Activated CD4-positive, alpha-beta T cell treated with anti-CD3 and anti-CD28 coated beads, Interleukin-2, amount 10 ng/mL, durations not matched to agents 7 days and 5 days (primary cell): ENCODE data around the gene MAEL. TPM values are rescaled to one million over a fixed set of nuclear protein-coding genes. Genes with fewer than 3 reads are reported as not detected.

Source experiments
- CTCF ChIA-PET: fragments of 350-600 bp; sonication (Branson Sonifier 250); formaldehyde crosslinking; loops from one replicate; lab custom pipeline; 2021; ENCODE audit warnings: antibody characterized with exemption; lab: Charles Lee
- POLR2A ChIA-PET: fragments of 350-600 bp; sonication (Branson Sonifier 250); formaldehyde crosslinking; loops from one replicate; lab custom pipeline; 2021; ENCODE audit warnings: antibody characterized with exemption; lab: Charles Lee
- DNase-seq: peaks from one replicate; pipeline ENCODE4 v3.0.0-alpha.2; 2020
- H3K27ac Mint-ChIP-seq: one replicate; pipeline ENCODE4 v1.8.0; 2021; ENCODE audit warnings: mild to moderate bottlenecking, moderate library complexity, mixed read lengths
- H3K27me3 Mint-ChIP-seq: one replicate; pipeline ENCODE4 v1.8.0; 2021; ENCODE audit warnings: mixed read lengths
- H3K36me3 Mint-ChIP-seq: one replicate; pipeline ENCODE4 v1.8.0; 2021; ENCODE audit warnings: low read depth, mixed read lengths
- H3K4me1 Mint-ChIP-seq: one replicate; pipeline ENCODE4 v1.8.0; 2021; ENCODE audit warnings: mixed read lengths
- H3K4me3 Mint-ChIP-seq: one replicate; pipeline ENCODE4 v1.8.0; 2021; ENCODE audit warnings: mild to moderate bottlenecking, moderate library complexity, mixed read lengths
- H3K9me3 Mint-ChIP-seq: one replicate; pipeline ENCODE4 v1.8.0; 2021; ENCODE audit warnings: mixed read lengths
- total RNA-seq, 2 experiments: library from RNA; stranded (reverse); gene quantifications; one replicate each; pipeline ENCODE4 v1.2.3, GENCODE V29; 2021

Gene MAEL
- under 1 TPM in 1 of 2 experiments, not detected in 1; 0.19 TPM for total RNA-seq

DNA sequence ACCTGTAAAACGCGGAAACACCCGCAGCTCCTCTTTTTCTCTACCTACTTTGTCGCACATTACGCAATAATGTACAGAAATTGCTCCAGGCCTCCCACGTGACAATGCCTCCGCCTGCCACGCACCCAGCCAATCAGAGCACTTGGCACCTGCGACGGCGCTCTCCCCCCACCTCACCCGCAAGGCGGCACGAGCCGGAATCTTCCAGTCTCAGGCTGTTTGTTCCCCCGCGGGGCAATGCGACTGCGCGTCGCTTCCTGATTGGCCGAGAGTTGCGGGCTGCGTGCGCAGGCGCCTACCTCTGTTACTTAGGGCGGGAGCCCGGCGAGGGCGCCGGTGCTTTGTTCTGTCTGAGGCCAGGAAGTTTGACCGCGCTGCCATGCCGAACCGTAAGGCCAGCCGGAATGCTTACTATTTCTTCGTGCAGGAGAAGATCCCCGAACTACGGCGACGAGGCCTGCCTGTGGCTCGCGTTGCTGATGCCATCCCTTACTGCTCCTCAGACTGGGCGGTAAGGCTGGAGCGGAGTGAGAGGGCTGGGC lies at the start of gene MAEL:
Gene MAEL, plus strand, starts transcription at position 307 of the 542 bp plus-strand sequence. Its CDS starts 73 bp downstream, at position 380.
- Mint-ChIP-seq H3K4me3 (no peak within 1 kb of the TSS), H3K9me3 (no peaks in the 10 kb centered on the region), H3K27ac (no peak within 1 kb of the TSS), H3K4me1 (no peaks in the 10 kb centered on the region), H3K36me3 (no peaks in the 10 kb centered on the region), H3K27me3 (peaks cover 36% of the 10 kb centered on the region)
- POLR2A ChIA-PET: no interaction called here
- CTCF ChIA-PET: no interaction called here
- DNase-seq: no peak

DNA sequence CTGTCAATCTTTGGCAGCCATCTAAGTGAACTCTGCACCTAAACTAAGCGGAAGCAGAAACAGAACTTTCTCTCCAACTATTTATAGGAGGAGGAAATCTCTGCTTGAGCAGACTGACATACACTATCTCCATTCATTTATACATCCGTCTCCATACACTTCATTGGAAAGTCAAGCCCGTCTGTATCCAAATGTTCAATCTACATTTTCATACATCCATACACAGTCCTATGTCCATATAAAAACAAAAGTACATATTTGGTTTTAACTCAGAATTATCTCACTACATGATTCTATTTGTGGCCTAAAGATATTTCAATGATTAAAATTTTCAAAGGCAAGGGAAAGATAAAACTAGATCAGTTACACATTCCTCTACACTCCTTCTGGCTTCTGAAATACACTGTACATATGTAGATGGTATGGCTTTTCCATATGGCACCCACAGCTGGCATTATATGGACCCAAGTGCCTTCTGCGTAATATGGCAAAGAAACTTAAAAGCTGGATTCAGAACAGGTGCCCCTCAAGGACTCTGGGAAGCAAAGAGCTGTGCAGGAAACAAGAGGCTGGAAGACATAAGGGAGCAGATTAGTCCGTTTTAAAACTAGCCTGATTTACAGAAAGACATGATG lies 49.2 kb upstream of the MAEL start:
- H3K4me1 Mint-ChIP-seq: peaks cover 12% of the 10 kb centered on the region
- ChIA-PET CTCF (interaction anchor here (1.1 kb wide), 1 partner anchor 17 kb away, joined by 3 read pairs; no protein-coding TSS in a partner anchor), POLR2A (no interaction called here)
- DNase-seq: no peak
- H3K27ac Mint-ChIP-seq: no peak overlapping the region
- H3K27me3 Mint-ChIP-seq: no peaks in the 10 kb centered on the region
- no peaks in the 10 kb centered on the region for H3K9me3 Mint-ChIP-seq
- H3K4me3 Mint-ChIP-seq: no peak overlapping the region
- no peaks in the 10 kb centered on the region for H3K36me3 Mint-ChIP-seq

DNA sequence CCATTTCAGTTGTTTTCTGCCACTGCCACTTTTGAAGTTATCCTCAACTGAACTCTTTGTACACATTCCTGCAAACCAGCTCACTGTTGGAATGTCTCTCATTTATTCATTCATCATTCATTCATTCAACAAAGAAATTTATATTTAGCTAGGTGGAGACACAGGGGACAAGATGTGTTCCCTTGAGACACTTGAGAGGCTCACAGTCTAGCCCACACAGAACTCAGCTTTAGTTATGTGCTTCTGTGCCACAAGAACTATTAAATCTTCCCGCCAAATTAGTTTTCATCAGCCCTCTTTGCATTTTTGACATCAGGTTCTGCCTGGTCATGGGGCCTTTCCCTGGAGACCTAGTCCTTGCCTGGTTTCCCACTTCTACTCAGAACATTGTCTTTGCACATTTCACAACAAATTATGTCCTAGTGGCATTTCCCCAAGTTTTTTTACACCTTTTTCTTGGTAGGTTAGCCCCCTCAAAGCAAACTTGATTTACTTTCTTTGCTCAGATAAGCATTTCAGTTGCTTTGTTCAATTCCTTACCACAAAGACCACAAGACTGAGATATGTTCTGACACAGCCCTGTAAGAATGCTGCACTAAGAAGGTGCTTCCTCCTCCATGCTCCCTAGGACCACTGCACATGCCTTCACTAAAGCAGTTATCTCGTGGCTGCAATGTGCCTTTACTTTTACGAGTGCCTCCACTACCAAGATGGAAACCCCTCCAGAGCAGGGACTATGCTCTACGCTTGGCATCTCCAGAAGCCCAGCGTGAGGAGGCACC lies 44.7 kb upstream of the MAEL start:
- Mint-ChIP-seq H3K27ac (peak overlapping the region; percentile 43), H3K9me3 (no peaks in the 10 kb centered on the region), H3K4me3 (no peak overlapping the region), H3K4me1 (peaks cover 28% of the 10 kb centered on the region), H3K36me3 (no peaks in the 10 kb centered on the region), H3K27me3 (peaks cover 23% of the 10 kb centered on the region)
- ChIA-PET CTCF (interaction anchor here (1.3 to 1.5 kb wide), 2 partner anchors 34 to 36 kb away, joined by 3 to 4 read pairs; no protein-coding TSS in a partner anchor), POLR2A (no interaction called here)
- DNase-seq: peak; percentile 22

DNA sequence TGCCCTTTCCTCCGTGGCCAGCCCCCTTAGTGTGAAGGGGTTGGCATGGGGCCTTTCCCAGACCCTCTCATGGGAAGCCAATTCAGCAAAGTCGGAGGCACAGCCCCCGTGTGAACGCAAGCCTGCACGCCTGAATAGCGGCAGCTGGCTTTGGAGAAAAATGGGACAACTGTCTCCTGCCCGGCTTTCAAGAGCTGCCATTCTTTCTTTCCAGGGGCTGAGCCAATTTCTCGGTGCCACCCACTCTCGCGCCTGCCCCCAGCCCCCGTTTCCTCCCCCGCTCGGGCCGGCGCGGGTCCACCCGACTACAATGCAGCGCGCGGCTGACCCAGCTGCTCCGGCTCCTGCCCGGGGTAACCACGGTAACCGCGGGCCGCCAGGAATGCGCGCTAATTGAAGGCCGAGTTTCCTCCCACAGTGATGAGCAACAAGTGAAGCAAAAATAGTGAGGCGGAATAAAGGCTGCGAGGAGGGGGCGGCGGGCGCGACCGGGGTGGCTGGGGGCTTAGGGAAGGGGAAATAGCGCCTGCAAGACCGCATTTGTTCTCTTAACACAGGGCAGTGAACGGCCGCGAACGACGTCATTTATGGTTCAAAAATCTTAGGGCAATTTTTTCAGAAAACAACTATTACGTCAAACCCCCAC lies 41.6 kb upstream of the MAEL start:
- ChIA-PET POLR2A (interaction anchor here (0.6 kb wide), 1 partner anchor 272 kb away, joined by 3 read pairs; no protein-coding TSS in a partner anchor), CTCF (no interaction called here)
- no peaks in the 10 kb centered on the region for H3K9me3 Mint-ChIP-seq
- peaks cover 23% of the 10 kb centered on the region for H3K27me3 Mint-ChIP-seq
- peaks cover 2% of the 10 kb centered on the region for H3K36me3 Mint-ChIP-seq
- DNase-seq: no peak
- H3K4me1 Mint-ChIP-seq: peaks cover 28% of the 10 kb centered on the region
- no peak overlapping the region for H3K4me3 Mint-ChIP-seq
- H3K27ac Mint-ChIP-seq: no peak overlapping the region

DNA sequence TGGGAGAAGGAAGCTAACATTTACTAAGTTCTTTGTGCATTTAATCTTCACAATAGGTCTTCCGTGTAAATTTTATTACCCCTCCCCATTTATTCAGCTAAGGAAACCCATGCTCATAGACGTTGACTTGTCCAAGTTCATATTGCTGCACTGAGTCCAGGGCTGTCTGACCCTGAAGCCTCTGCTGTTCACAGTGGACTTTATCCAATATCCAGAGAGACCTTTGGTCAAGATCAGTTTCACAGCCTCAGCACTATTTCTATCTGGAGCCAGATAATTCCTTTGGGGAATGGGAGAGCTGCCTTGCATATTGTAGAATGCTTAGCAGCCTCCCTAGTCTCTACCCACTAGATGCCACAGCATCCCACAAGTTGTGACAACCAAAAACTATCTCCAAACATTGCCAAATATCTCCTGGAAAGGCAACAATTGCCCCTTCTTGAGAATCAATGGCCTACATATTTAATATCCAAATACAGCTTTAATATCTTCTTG lies 40.2 kb upstream of the MAEL start:
- peaks cover 25% of the 10 kb centered on the region for H3K4me1 Mint-ChIP-seq
- H3K9me3 Mint-ChIP-seq: no peaks in the 10 kb centered on the region
- H3K4me3 Mint-ChIP-seq: no peak overlapping the region
- CTCF ChIA-PET: no interaction called here
- peaks cover 23% of the 10 kb centered on the region for H3K27me3 Mint-ChIP-seq
- no peak for DNase-seq
- peaks cover 2% of the 10 kb centered on the region for H3K36me3 Mint-ChIP-seq
- H3K27ac Mint-ChIP-seq: no peak overlapping the region
- POLR2A ChIA-PET: no interaction called here

DNA sequence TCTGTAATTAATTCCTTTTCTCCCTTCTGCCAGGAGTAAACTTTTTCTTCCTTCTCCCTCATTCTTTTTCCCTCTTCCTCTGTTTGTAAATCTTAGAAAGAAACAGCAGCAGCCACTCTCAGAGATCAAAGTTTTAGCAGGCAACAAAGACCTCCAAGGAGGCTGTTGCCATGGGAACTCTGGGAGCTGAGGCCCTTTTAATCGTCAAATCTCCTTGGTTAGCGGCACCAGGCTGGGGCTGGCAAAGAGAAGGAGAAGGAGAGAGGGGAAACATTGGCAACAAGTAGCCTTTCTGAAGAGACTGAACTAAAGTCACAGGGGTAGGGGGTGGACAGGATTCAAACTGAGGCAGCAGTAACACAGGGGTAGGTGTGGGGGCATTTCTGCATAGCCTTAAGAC lies 38.9 kb upstream of the MAEL start:
- ChIA-PET CTCF (no interaction called here), POLR2A (no interaction called here)
- Mint-ChIP-seq H3K27me3 (peaks cover 23% of the 10 kb centered on the region), H3K9me3 (no peaks in the 10 kb centered on the region), H3K36me3 (peaks cover 2% of the 10 kb centered on the region), H3K27ac (no peak overlapping the region), H3K4me1 (peaks cover 13% of the 10 kb centered on the region), H3K4me3 (no peak overlapping the region)
- DNase-seq: no peak

DNA sequence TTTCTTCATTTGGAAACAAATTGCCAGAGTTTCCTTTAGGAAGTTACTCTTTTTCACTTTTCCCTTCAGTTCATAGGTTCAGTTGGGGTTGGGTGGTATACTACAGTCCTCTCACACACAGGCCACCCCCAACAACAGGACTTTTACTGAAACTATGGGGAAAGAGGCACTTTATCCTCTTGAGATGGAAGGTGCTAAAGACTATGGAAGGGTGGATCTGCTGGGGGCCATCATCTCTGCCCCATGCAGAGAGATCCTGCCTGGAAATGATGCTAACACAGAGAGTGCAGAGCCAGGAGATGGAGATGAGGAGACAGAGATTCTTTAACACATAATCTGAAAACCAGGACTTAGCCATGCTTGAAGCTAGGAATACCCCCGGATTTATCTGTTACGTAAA lies 38.0 kb upstream of the MAEL start:
- Mint-ChIP-seq H3K4me1 (peaks cover 5% of the 10 kb centered on the region), H3K27ac (no peak overlapping the region), H3K4me3 (no peak overlapping the region), H3K36me3 (peaks cover 2% of the 10 kb centered on the region), H3K9me3 (no peaks in the 10 kb centered on the region), H3K27me3 (peaks cover 20% of the 10 kb centered on the region)
- POLR2A ChIA-PET: no interaction called here
- no peak for DNase-seq
- CTCF ChIA-PET: interaction anchor here (1.0 kb wide), 1 partner anchor 22 kb away, joined by 3 read pairs; no protein-coding TSS in a partner anchor

DNA sequence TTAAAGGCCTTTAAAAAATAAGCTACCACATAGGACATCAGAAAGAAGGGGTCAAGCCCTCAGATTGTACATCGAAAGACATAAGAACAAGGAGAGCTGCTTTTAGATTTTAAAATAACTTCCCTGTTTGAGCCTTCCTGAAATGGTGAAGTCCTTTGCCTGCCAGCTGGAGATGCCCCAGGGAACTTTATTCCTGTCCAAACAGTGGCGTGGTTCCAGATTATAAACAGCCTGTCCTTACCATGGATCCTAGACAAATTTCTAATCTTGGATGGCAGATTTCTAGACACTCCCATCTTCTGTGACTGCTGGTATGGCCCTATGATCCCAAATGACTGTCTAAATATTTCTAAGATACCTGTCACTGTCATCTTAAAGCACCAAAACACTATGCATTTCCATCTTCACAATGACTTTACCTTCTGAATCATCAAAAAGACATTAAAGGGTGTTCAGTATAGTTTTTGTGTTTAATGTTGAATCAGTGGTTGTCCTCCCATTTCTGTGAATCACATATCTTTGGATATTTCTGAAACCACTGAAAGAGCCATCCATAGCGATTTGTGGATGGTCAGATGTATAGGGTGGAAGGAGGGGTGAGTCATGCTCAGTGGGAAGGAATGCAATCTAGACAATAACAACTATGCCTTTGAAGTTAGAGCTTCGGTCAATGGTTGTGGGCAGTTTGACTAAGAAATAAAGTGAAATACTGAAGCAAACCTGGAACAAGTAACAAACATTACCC lies 36.9 kb upstream of the MAEL start:
- Mint-ChIP-seq H3K4me1 (peaks cover 5% of the 10 kb centered on the region), H3K4me3 (no peak overlapping the region), H3K9me3 (no peaks in the 10 kb centered on the region), H3K27ac (no peak overlapping the region), H3K27me3 (peaks cover 11% of the 10 kb centered on the region), H3K36me3 (peaks cover 2% of the 10 kb centered on the region)
- CTCF ChIA-PET: interaction anchor here (1.0 kb wide), 1 partner anchor 21 kb away, joined by 3 read pairs; no protein-coding TSS in a partner anchor
- POLR2A ChIA-PET: no interaction called here
- no peak for DNase-seq

DNA sequence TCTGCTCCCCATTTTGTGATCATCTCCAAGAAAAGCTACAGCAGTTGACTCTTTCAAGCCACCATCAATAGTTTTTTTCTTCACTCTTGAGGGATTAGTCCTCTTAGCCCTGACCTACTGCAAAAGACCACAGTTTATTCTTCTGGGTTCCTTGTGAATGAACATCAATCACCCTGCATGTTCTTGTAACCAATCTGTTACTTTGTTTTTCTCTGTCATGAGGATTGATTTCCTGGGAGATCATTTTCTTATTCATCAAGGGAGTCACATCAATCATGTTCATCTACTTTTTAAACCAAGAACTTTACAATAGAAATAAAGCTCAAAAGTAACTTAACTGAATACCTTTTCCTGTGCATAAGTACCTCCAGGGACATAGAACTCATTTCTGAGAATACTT lies 35.6 kb upstream of the MAEL start:
- H3K27ac Mint-ChIP-seq: no peak overlapping the region
- POLR2A ChIA-PET: no interaction called here
- CTCF ChIA-PET: interaction anchor here (0.6 kb wide), 2 partner anchors 10 to 399 kb away, joined by 3 to 4 read pairs; no protein-coding TSS in a partner anchor
- DNase-seq: no peak
- H3K9me3 Mint-ChIP-seq: no peaks in the 10 kb centered on the region
- peaks cover 2% of the 10 kb centered on the region for H3K36me3 Mint-ChIP-seq
- H3K4me3 Mint-ChIP-seq: no peak overlapping the region
- H3K27me3 Mint-ChIP-seq: no peaks in the 10 kb centered on the region
- H3K4me1 Mint-ChIP-seq: no peaks in the 10 kb centered on the region

DNA sequence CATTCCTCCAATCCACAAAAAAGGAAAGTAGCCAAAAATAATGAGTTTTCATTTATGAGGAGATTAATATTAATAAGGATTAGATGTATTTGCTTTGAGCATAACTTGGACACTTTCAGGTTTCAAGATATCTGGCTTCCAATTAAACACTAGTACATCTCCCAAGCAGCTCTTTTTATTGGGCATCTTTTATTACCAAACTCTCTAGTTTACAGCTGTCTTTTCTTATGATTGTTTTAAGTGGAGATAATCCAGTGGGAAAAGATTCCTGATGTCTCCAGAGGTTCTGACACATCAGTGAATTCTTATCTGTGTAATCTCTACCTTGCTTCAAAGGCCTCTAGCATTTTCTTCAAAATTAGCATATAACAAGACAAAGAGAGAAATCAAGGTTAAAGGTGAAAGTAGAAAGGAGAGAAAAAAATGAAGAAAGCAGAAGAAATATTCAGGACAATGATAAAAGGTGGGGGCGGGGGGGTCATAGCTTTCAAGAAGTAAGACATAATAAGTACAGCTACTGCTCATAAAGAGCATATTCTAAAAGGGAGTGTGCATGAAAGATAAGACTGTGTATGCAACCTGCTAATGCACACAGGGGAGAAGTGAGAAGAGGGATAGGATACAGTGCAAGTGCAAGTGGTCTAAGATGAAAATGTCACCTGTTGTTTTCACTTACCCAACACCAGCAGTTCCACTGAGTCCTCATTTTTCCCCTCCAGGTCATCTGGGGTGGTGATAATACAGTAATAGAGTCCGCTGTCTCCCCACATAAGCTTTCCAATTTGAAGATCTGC lies 32.8 kb upstream of the MAEL start:
- H3K27me3 Mint-ChIP-seq: peaks cover 5% of the 10 kb centered on the region
- ChIA-PET CTCF (interaction anchor here (0.5 to 1.4 kb wide), 2 partner anchors 10 to 1242 kb away, joined by 3 to 4 read pairs; no protein-coding TSS in a partner anchor), POLR2A (no interaction called here)
- no peak overlapping the region for H3K27ac Mint-ChIP-seq
- DNase-seq: no peak
- H3K36me3 Mint-ChIP-seq: peaks cover 2% of the 10 kb centered on the region
- H3K9me3 Mint-ChIP-seq: no peaks in the 10 kb centered on the region
- peaks cover 1% of the 10 kb centered on the region for H3K4me1 Mint-ChIP-seq
- no peak overlapping the region for H3K4me3 Mint-ChIP-seq

DNA sequence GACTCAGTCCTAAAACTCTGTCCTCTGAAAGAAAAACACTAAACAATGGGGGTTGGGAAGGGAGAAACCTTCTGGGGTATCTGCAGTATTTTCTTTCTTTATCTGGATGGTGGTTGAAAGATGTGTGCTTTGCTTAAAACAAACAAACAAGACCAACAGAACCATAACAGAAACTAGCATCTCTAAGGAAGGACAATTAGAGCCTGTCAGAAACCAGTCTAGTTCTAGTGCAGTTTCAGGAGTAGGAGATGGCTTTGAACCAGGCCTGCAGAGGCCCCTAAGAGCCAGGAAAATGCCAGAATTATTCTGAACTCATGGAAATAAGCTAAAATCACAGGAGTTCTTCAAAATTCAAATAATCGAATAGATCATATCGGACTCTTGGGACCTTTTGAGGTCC lies 32.2 kb upstream of the MAEL start:
- DNase-seq: no peak
- Mint-ChIP-seq H3K4me1 (peaks cover 1% of the 10 kb centered on the region), H3K27me3 (peaks cover 9% of the 10 kb centered on the region), H3K36me3 (peaks cover 2% of the 10 kb centered on the region), H3K9me3 (no peaks in the 10 kb centered on the region), H3K27ac (no peak overlapping the region), H3K4me3 (no peak overlapping the region)
- ChIA-PET CTCF (interaction anchor here (1.4 kb wide), 1 partner anchor 9 kb away, joined by 4 read pairs; no protein-coding TSS in a partner anchor), POLR2A (no interaction called here)
